IMR-90 (cell line): ENCODE data around the gene OSM. TPM values are rescaled to one million over a fixed set of nuclear protein-coding genes. Genes with fewer than 3 reads are reported as not detected.

Experiments used
- ATAC-seq: fragments of 200-7000 bp; cut with Tn5 transposase; 2 replicates; pipeline ENCODE4 v1.9.1; 2020; ENCODE audit warnings: low read depth, mild to moderate bottlenecking, moderate library complexity
- BruUV-seq: library from RNA; stranded (reverse); fragments of 400-500 nt; replicated peaks from 2 replicates; lab custom pipeline; 2021; lab: Mats Ljungman, UMichigan
- CTCF ChIA-PET: fragments of 300-600 bp; formaldehyde crosslinking; extraction: SDS; loops from one replicate; lab custom pipeline; 2021; ENCODE audit warnings: antibody characterized with exemption; lab: Yijun Ruan, JAX
- POLR2A ChIA-PET: fragments of 300-600 bp; sonication (Branson Sonifier 250); formaldehyde crosslinking; loops from one replicate; lab custom pipeline; 2022; ENCODE audit warnings: antibody characterized with exemption; ENCODE audit not compliant: unreplicated experiment; lab: Charles Lee
- DNase-seq: peaks from one replicate; pipeline ENCODE4 v3.0.0; 2013
- H2AFZ ChIP-seq: replicated peaks from 2 replicates; pipeline ENCODE3; 2013; ENCODE audit warnings: low read length, mild to moderate bottlenecking; ENCODE audit not compliant: poor library complexity
- H2AK5ac ChIP-seq: 2 replicates; pipeline ENCODE4 v1.6.1; 2013; ENCODE audit warnings: low read depth, low read length, inconsistent platforms
- H2AK9ac ChIP-seq: replicated peaks from 2 replicates; pipeline ENCODE3; 2013; ENCODE audit warnings: mild to moderate bottlenecking, low read depth, low read length, moderate library complexity; ENCODE audit not compliant: poor library complexity
- H2BK120ac ChIP-seq: 2 replicates; pipeline ENCODE4 v1.6.1; 2013; ENCODE audit warnings: low read depth, low read length, inconsistent platforms
- H2BK15ac ChIP-seq: 3 replicates; pipeline ENCODE4 v1.6.1; 2013; ENCODE audit warnings: low read depth, low read length, inconsistent platforms
- H2BK20ac ChIP-seq: 2 replicates; pipeline ENCODE4 v1.6.1; 2013; ENCODE audit warnings: low read depth, mild to moderate bottlenecking, inconsistent platforms, low read length, moderate library complexity
- H2BK5ac ChIP-seq: 2 replicates; pipeline ENCODE4 v1.6.1; 2013; ENCODE audit warnings: mild to moderate bottlenecking, low read depth, low read length, inconsistent platforms; ENCODE audit not compliant: poor library complexity, severe bottlenecking
- H3K14ac ChIP-seq: replicated peaks from 2 replicates; pipeline ENCODE4 v1.6.1; 2013; ENCODE audit warnings: low read depth, low read length, inconsistent platforms
- H3K18ac ChIP-seq: 2 replicates; pipeline ENCODE4 v1.6.1; 2013; ENCODE audit warnings: low read depth, low read length, control low read depth
- H3K23ac ChIP-seq: 2 replicates; pipeline ENCODE4 v1.6.1; 2013; ENCODE audit warnings: low read depth, low read length, inconsistent platforms
- H3K27ac ChIP-seq: 2 replicates; pipeline ENCODE4 v1.5.1; 2013; ENCODE audit warnings: mild to moderate bottlenecking, control low read depth, low read length; ENCODE audit not compliant: insufficient read depth
- H3K27me3 ChIP-seq: 2 replicates; pipeline ENCODE4 v1.6.1; 2013; ENCODE audit warnings: low read length; ENCODE audit not compliant: control insufficient read depth, insufficient read depth
- H3K36me3 ChIP-seq: 2 replicates; pipeline ENCODE4 v1.6.1; 2013; ENCODE audit warnings: low read length, mixed read lengths; ENCODE audit not compliant: control insufficient read depth, insufficient read depth
- H3K4ac ChIP-seq: 2 replicates; pipeline ENCODE4 v1.6.1; 2013; ENCODE audit warnings: low read depth, low read length, inconsistent platforms
- H3K4me1 ChIP-seq: 2 replicates; pipeline ENCODE4 v1.6.1; 2013; ENCODE audit warnings: low read length, mixed read lengths; ENCODE audit not compliant: control insufficient read depth, insufficient read depth
- H3K4me2 ChIP-seq: 2 replicates; pipeline ENCODE4 v1.6.1; 2013; ENCODE audit warnings: low read depth, mild to moderate bottlenecking, control low read depth, low read length, moderate library complexity
- H3K4me3 ChIP-seq: 2 replicates; pipeline ENCODE4 v1.5.1; 2013; ENCODE audit warnings: low read depth, mild to moderate bottlenecking, control low read depth, low read length, moderate library complexity; ENCODE audit not compliant: insufficient read depth
- H3K56ac ChIP-seq: 2 replicates; pipeline ENCODE4 v1.6.1; 2013; ENCODE audit warnings: low read length, inconsistent platforms; ENCODE audit not compliant: insufficient read depth; ENCODE audit errors: extremely low read depth
- H3K79me1 ChIP-seq, 2 experiments: 2 replicates each; pipeline ENCODE4 v1.6.1; 2013; ENCODE audit warnings: low read length in 2 of 2, inconsistent platforms in 1 of 2, low read depth in 1 of 2
- H3K9ac ChIP-seq: 2 replicates; pipeline ENCODE4 v1.6.1; 2013; ENCODE audit warnings: low read depth, low read length, control low read depth
- H3K9me1 ChIP-seq: 2 replicates; pipeline ENCODE4 v1.6.1; 2013; ENCODE audit warnings: low read length, inconsistent platforms; ENCODE audit not compliant: insufficient read depth
- H3K9me3 ChIP-seq: 2 replicates; pipeline ENCODE4 v1.6.1; 2013; ENCODE audit warnings: low read length; ENCODE audit not compliant: control insufficient read depth, insufficient read depth
- H4K20me1 ChIP-seq: 2 replicates; pipeline ENCODE4 v1.6.1; 2013; ENCODE audit warnings: low read length, inconsistent platforms; ENCODE audit not compliant: insufficient read depth
- H4K5ac ChIP-seq: 2 replicates; pipeline ENCODE4 v1.6.1; 2013; ENCODE audit warnings: mild to moderate bottlenecking, low read depth, low read length, control low read depth
- H4K8ac ChIP-seq, 2 experiments: 2 replicates each; pipeline ENCODE4 v1.6.1; 2013; ENCODE audit warnings: low read depth in 2 of 2, low read length in 2 of 2, control low read depth in 1 of 2, inconsistent platforms in 1 of 2
- H4K91ac ChIP-seq: 2 replicates; pipeline ENCODE4 v1.6.1; 2013; ENCODE audit warnings: low read depth, low read length, inconsistent platforms; ENCODE audit not compliant: insufficient read depth
- BHLHE40 ChIP-seq: fragments of 150-350 bp; IDR thresholded peaks from 2 replicates; pipeline ENCODE4 v1.6.1; 2016; ENCODE audit warnings: mild to moderate bottlenecking, low read depth, low read length
- CEBPB ChIP-seq: IDR thresholded peaks from 2 replicates; pipeline ENCODE4 v1.6.1; 2012; ENCODE audit warnings: low read depth, low read length, improper control_type of control experiment
- CHD1 ChIP-seq: IDR thresholded peaks from 2 replicates; pipeline ENCODE4 v1.6.1; 2012; ENCODE audit warnings: low read depth, low read length, improper control_type of control experiment
- FOS ChIP-seq: fragments of 150-350 bp; IDR thresholded peaks from 2 replicates; pipeline ENCODE4 v1.6.1; 2016; ENCODE audit warnings: low read depth, low read length
- MAFK ChIP-seq: IDR thresholded peaks from 2 replicates; pipeline ENCODE4 v1.6.1; 2012; ENCODE audit warnings: low read depth, low read length, improper control_type of control experiment
- MAZ ChIP-seq: IDR thresholded peaks from 2 replicates; pipeline ENCODE4 v1.6.1; 2012; ENCODE audit warnings: low read depth, mild to moderate bottlenecking, low read length, improper control_type of control experiment, moderate library complexity, borderline replicate concordance
- MXI1 ChIP-seq: IDR thresholded peaks from 2 replicates; pipeline ENCODE4 v1.6.1; 2012; ENCODE audit warnings: low read depth, mild to moderate bottlenecking, low read length, moderate library complexity, borderline replicate concordance
- NFE2L2 ChIP-seq: fragments of 150-350 bp; IDR thresholded peaks from 2 replicates; pipeline ENCODE4 v1.6.1; 2016; ENCODE audit warnings: low read depth, mild to moderate bottlenecking, low read length
- POLR2A ChIP-seq: IDR thresholded peaks from 2 replicates; pipeline ENCODE4 v1.6.1; 2012; ENCODE audit warnings: mild to moderate bottlenecking, low read depth, low read length
- RAD21 ChIP-seq: IDR thresholded peaks from 2 replicates; pipeline ENCODE4 v1.6.1; 2012; ENCODE audit warnings: low read length, improper control_type of control experiment
- RCOR1 ChIP-seq: IDR thresholded peaks from 2 replicates; pipeline ENCODE4 v1.6.1; 2012; ENCODE audit warnings: mild to moderate bottlenecking, low read length, improper control_type of control experiment; ENCODE audit not compliant: insufficient replicate concordance
- RFX5 ChIP-seq: IDR thresholded peaks from 2 replicates; pipeline ENCODE4 v1.8.0; 2012; ENCODE audit warnings: low read depth, mild to moderate bottlenecking, low read length, moderate library complexity
- USF2 ChIP-seq: fragments of 150-350 bp; IDR thresholded peaks from 2 replicates; pipeline ENCODE4 v1.6.1; 2017; ENCODE audit warnings: mild to moderate bottlenecking, antibody characterized with exemption, low read length, low read depth
- WGBS, 2 experiments: methylation state at CpG; one replicate each; pipeline versions ENCODE4 v1.1.5 to v1.1.7; 2013; ENCODE audit warnings: missing lambda C conversion rate in 2 of 2; ENCODE audit not compliant: insufficient read length in 1 of 2; ENCODE audit errors: extremely low coverage in 2 of 2; 5-methylcytosine and 5-hydroxymethylcytosine counted together
- dilution Hi-C: fragments of 300-500 bp; cut with HindIII; formaldehyde crosslinking; loops from one replicate; pipeline ENCODE4 v1.14.3; 2018; ENCODE audit warnings: low sequenced_read_pairs; ENCODE audit not compliant: unreplicated experiment
- in situ Hi-C: fragments of 300-500 bp; cut with MboI; formaldehyde crosslinking; loops from 3 replicates; pipeline ENCODE4 v1.14.3; 2019; ENCODE audit warnings: low sequenced_read_pairs, inconsistent platforms, mixed read lengths
- intact Hi-C: fragments of 100-400 bp; cut with micrococcal nuclease; formaldehyde crosslinking; loops from 2 replicates; pipeline ENCODE4 v1.10.0; 2022
- polyA plus RNA-seq, 3 experiments: library from polyadenylated mRNA; depleted of rRNA; stranded (reverse); fragments of >200 nt; gene quantifications; 2 replicates each; pipeline ENCODE4 v1.2.3, GENCODE V29; 2012; ENCODE audit warnings: low replicate concordance in 1 of 3
- total RNA-seq: library from RNA; depleted of rRNA; stranded (reverse); fragments of >200 nt; gene quantifications from 2 replicates; pipeline ENCODE4 v1.2.3, GENCODE V29; 2012
- TF ChIP-seq, protein P1 (sequence below): conservative IDR thresholded peaks from 2 replicates; pipeline ENCODE4 v1.5.1; 2012; ENCODE audit warnings: mild to moderate bottlenecking, low read depth, low read length, improper control_type of control experiment

Gene OSM
- total and polyA plus RNA-seq, 2 of the 4 experiments (the other 2 are of a cell fraction), result not detected

GRCh38 chr22:30241576-30242371 lies 24.9 kb downstream of the OSM start:
- Histone ChIP-seq H3K4me1 (peaks cover 56% of the 10 kb centered on the region), H3K4me2 (peak overlapping the region; percentile 63; the same call in 1 of the 2 replicates), H3K9me3 (no peaks in the 10 kb centered on the region), H2AK9ac (peak overlapping the region; percentile 91), H3K79me1 (peaks cover 33 to 56% of the 10 kb centered on the region in 2 experiments), H3K9ac (peak overlapping the region; percentile 60), H4K8ac (peak overlapping the region; percentile 94 to 96), H2BK15ac (peak overlapping the region; percentile 54; the same call in 1 of the 3 replicates), H4K20me1 (no peaks in the 10 kb centered on the region), H3K18ac (peak overlapping the region; percentile 78), H2AK5ac (peak overlapping the region; percentile 92), H2BK120ac (peak overlapping the region; percentile 58), H3K36me3 (peaks cover 47% of the 10 kb centered on the region), H3K14ac (peak overlapping the region; percentile 53), H4K5ac (peak overlapping the region; percentile 88), H3K23ac (peak overlapping the region; percentile 32; the same call in 1 of the 2 replicates), H3K4me3 (no peak overlapping the region), H2BK20ac (peak overlapping the region; percentile 27; the same call in 1 of the 2 replicates), H3K9me1 (peaks cover 28% of the 10 kb centered on the region), H4K91ac (peak overlapping the region; percentile 79), H3K27ac (peak overlapping the region; percentile 100), H3K56ac (no peak overlapping the region), H2AFZ (peak overlapping the region; percentile 46), H3K27me3 (no peaks in the 10 kb centered on the region), H2BK5ac (peak overlapping the region; percentile 42), H3K4ac (peak overlapping the region; percentile 74)
- ATAC-seq, result peak; percentile 10
- ChIA-PET CTCF (no interaction called here), POLR2A (no interaction called here)
- in situ Hi-C loops (no loop called here), intact Hi-C loops (no loop called here), dilution Hi-C loops (no loop called here)
- 34% methylated on average over 5 of the region's 15 CpGs; no CpG with 5 or more reads in 1 of the 2 experiments for WGBS, 2 experiments
- DNase-seq, result peak; percentile 69
- BruUV-seq, result no TSS peak
- TF ChIP-seq RAD21 (no peak), FOS (no peak), NFE2L2 (no peak), POLR2A (peak; percentile 41), MAFK (no peak), MXI1 (no peak), RFX5 (no peak), CHD1 (no peak), BHLHE40 (no peak), RCOR1 (no peak), USF2 (no peak), CEBPB (no peak), MAZ (0 out of 2 replicates have a peak, but pooled peaks have one; percentile 28)
- TF ChIP-seq, protein P1, sequence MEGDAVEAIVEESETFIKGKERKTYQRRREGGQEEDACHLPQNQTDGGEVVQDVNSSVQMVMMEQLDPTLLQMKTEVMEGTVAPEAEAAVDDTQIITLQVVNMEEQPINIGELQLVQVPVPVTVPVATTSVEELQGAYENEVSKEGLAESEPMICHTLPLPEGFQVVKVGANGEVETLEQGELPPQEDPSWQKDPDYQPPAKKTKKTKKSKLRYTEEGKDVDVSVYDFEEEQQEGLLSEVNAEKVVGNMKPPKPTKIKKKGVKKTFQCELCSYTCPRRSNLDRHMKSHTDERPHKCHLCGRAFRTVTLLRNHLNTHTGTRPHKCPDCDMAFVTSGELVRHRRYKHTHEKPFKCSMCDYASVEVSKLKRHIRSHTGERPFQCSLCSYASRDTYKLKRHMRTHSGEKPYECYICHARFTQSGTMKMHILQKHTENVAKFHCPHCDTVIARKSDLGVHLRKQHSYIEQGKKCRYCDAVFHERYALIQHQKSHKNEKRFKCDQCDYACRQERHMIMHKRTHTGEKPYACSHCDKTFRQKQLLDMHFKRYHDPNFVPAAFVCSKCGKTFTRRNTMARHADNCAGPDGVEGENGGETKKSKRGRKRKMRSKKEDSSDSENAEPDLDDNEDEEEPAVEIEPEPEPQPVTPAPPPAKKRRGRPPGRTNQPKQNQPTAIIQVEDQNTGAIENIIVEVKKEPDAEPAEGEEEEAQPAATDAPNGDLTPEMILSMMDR, result no peak
